CD4-positive, CD25-positive, alpha-beta regulatory T cell (primary cell): ENCODE results near the gene DENND1A. TPM values are rescaled to one million over a fixed set of nuclear protein-coding genes. Genes with fewer than 3 reads are reported as not detected.

Experiments
- ATAC-seq, 2 donors: fragments of 150-1000 bp; cut with Tn5 transposase; one replicate each; pipeline ENCODE4 v1.10.0; 2021; ENCODE audit warnings: low read depth in 2 of 2, moderate number of reproducible peaks in 2 of 2, moderate library complexity in 1 of 2
- DNase-seq, 3 donors: peaks; one replicate each; pipeline versions ENCODE4 v3.0.0 to v3.0.0-alpha.2; 2012 to 2022; ENCODE audit warnings: mixed read lengths in 1 of 3
- H3K27ac ChIP-seq: one replicate; pipeline ENCODE4 v1.7.0; 2013; ENCODE audit warnings: mild to moderate bottlenecking, low read length; ENCODE audit not compliant: insufficient read depth, poor library complexity, severe bottlenecking
- H3K27me3 ChIP-seq: one replicate; pipeline ENCODE4 v1.7.0; 2013; ENCODE audit warnings: low read length; ENCODE audit not compliant: control insufficient read depth, insufficient read depth
- H3K36me3 ChIP-seq: one replicate; pipeline ENCODE4 v1.7.0; 2013; ENCODE audit warnings: mild to moderate bottlenecking, low read length, moderate library complexity; ENCODE audit not compliant: control insufficient read depth, insufficient read depth
- H3K4me1 ChIP-seq: 2 replicates; pipeline ENCODE4 v1.7.0; 2013; ENCODE audit warnings: mild to moderate bottlenecking, low read length; ENCODE audit not compliant: insufficient read depth, control insufficient read depth, poor library complexity, severe bottlenecking
- H3K4me3 ChIP-seq: one replicate; pipeline ENCODE4 v1.7.0; 2013; ENCODE audit warnings: low read depth, mild to moderate bottlenecking, low read length, moderate library complexity
- H3K9me3 ChIP-seq, 2 experiments: 1 replicate in 1 of 2; 2 replicates in 1 of 2; pipeline ENCODE4 v1.7.0; 2013; ENCODE audit warnings: low read length in 2 of 2, mild to moderate bottlenecking in 1 of 2, moderate library complexity in 1 of 2; ENCODE audit not compliant: control insufficient read depth in 2 of 2
- H3K27ac Mint-ChIP-seq, 3 donors: one replicate each; pipeline ENCODE4 v1.8.0; 2020 to 2022; ENCODE audit warnings: mild to moderate bottlenecking in 3 of 3, mixed read lengths in 3 of 3, moderate library complexity in 2 of 3
- H3K27me3 Mint-ChIP-seq: one replicate; pipeline ENCODE4 v1.8.0; 2022; ENCODE audit warnings: mild to moderate bottlenecking, mixed read lengths
- H3K36me3 Mint-ChIP-seq: one replicate; pipeline ENCODE4 v1.8.0; 2020; ENCODE audit warnings: mixed read lengths
- H3K4me1 Mint-ChIP-seq, 4 donors: one replicate each; pipeline ENCODE4 v1.8.0; 2020 to 2022; ENCODE audit warnings: mixed read lengths in 4 of 4, mild to moderate bottlenecking in 1 of 4
- H3K4me3 Mint-ChIP-seq, 4 donors: one replicate each; pipeline ENCODE4 v1.8.0; 2020 to 2022; ENCODE audit warnings: mild to moderate bottlenecking in 4 of 4, mixed read lengths in 4 of 4, moderate library complexity in 3 of 4
- H3K9me3 Mint-ChIP-seq, 7 donors: one replicate each; pipeline ENCODE4 v1.8.0; 2020 to 2022; ENCODE audit warnings: mixed read lengths in 7 of 7, mild to moderate bottlenecking in 3 of 7, moderate library complexity in 2 of 7
- polyA plus RNA-seq, 4 donors: library from polyadenylated mRNA; unstranded; fragments of 300-500 nt; fragmentation: Illumina TruSeq; gene quantifications; one replicate each; pipeline ENCODE4 v1.2.3, GENCODE V29; 2021
- total RNA-seq: library from RNA; stranded (reverse); gene quantifications from one replicate; pipeline ENCODE4 v1.2.3, GENCODE V29; 2022

The DENND1A gene
- total and polyA plus RNA-seq, 5 donors from 2014 or later: 3.5 to 21.8 (median 4.7) TPM

GRCh38 chr9:123347289-123348060 lies 582.5 kb downstream of the DENND1A start:
- no peaks in the 10 kb centered on the region for H3K4me1 ChIP-seq
- no peaks in the 10 kb centered on the region for H3K27me3 ChIP-seq
- H3K4me3 ChIP-seq: no peak overlapping the region
- DNase-seq (no peak), ATAC-seq (no peak)
- no peak overlapping the region for H3K27ac ChIP-seq
- H3K9me3 ChIP-seq: no peaks in the 10 kb centered on the region
- Mint-ChIP-seq H3K27ac (no peak overlapping the region), H3K36me3 (no peaks in the 10 kb centered on the region), H3K4me1 (peaks cover 0 to 12% (median 1%) of the 10 kb centered on the region in 4 donors), H3K27me3 (peaks cover 1% of the 10 kb centered on the region), H3K9me3 (no peaks in the 10 kb centered on the region), H3K4me3 (no peak overlapping the region)
- H3K36me3 ChIP-seq: no peaks in the 10 kb centered on the region

GRCh38 chr9:123346826-123347225 lies 583.1 kb downstream of the DENND1A start:
- Mint-ChIP-seq H3K9me3 (no peaks in the 10 kb centered on the region), H3K4me1 (peaks cover 0 to 13% (median 3%) of the 10 kb centered on the region in 4 donors), H3K27ac (no peak overlapping the region), H3K27me3 (no peaks in the 10 kb centered on the region), H3K36me3 (no peaks in the 10 kb centered on the region), H3K4me3 (no peak overlapping the region)
- Histone ChIP-seq H3K4me1 (no peaks in the 10 kb centered on the region), H3K36me3 (no peaks in the 10 kb centered on the region), H3K27me3 (no peaks in the 10 kb centered on the region), H3K27ac (no peak overlapping the region), H3K4me3 (no peak overlapping the region), H3K9me3 (no peaks in the 10 kb centered on the region)
- ATAC-seq (no peak), DNase-seq (no peak)

GRCh38 chr9:123346026-123346425 lies 583.9 kb downstream of the DENND1A start:
- H3K4me3 ChIP-seq: no peak overlapping the region
- H3K36me3 Mint-ChIP-seq: no peaks in the 10 kb centered on the region
- H3K27me3 ChIP-seq: no peaks in the 10 kb centered on the region
- no peak for ATAC-seq
- peak overlapping the region in 1 of 3 donors; percentile 20 for H3K27ac Mint-ChIP-seq
- H3K9me3 ChIP-seq: no peaks in the 10 kb centered on the region
- no peaks in the 10 kb centered on the region for H3K36me3 ChIP-seq
- H3K27ac ChIP-seq: no peak overlapping the region
- H3K27me3 Mint-ChIP-seq: no peaks in the 10 kb centered on the region
- no peaks in the 10 kb centered on the region for H3K4me1 ChIP-seq
- peaks cover 0 to 1% (median 0%) of the 10 kb centered on the region in 7 donors for H3K9me3 Mint-ChIP-seq
- no peak overlapping the region for H3K4me3 Mint-ChIP-seq
- DNase-seq: no peak
- peaks cover 3 to 20% (median 8%) of the 10 kb centered on the region in 4 donors for H3K4me1 Mint-ChIP-seq

- H3K36me3 ChIP-seq: no peaks in the 10 kb centered on the region
- no peak overlapping the region for H3K4me3 Mint-ChIP-seq
- no peak for ATAC-seq
- H3K27ac Mint-ChIP-seq: peak overlapping the region in 2 of 3 donors; percentile 20 to 84
- H3K4me3 ChIP-seq: no peak overlapping the region
- H3K4me1 ChIP-seq: peaks cover 2% of the 10 kb centered on the region
- H3K27me3 ChIP-seq: no peaks in the 10 kb centered on the region
- peaks cover 5 to 24% (median 11%) of the 10 kb centered on the region in 4 donors for H3K4me1 Mint-ChIP-seq
- peaks cover 0 to 1% (median 0%) of the 10 kb centered on the region in 7 donors for H3K9me3 Mint-ChIP-seq
- H3K36me3 Mint-ChIP-seq: no peaks in the 10 kb centered on the region
- no peak for DNase-seq
- H3K9me3 ChIP-seq: no peaks in the 10 kb centered on the region
- no peak overlapping the region for H3K27ac ChIP-seq
- H3K27me3 Mint-ChIP-seq: no peaks in the 10 kb centered on the region
Observed at GRCh38 chr9:123345567-123345955, 584.4 kb downstream of the DENND1A start.

- peaks cover 14% of the 10 kb centered on the region for H3K4me1 ChIP-seq
- no peak overlapping the region for H3K4me3 ChIP-seq
- ATAC-seq: no peak
- no peak overlapping the region for H3K27ac ChIP-seq
- Mint-ChIP-seq H3K4me1 (peaks cover 10 to 36% (median 20%) of the 10 kb centered on the region in 4 donors), H3K36me3 (no peaks in the 10 kb centered on the region), H3K27me3 (no peaks in the 10 kb centered on the region), H3K4me3 (no peak overlapping the region), H3K27ac (peak overlapping the region in 2 of 3 donors; percentile 41 to 53), H3K9me3 (peaks cover 0 to 1% (median 0%) of the 10 kb centered on the region in 7 donors)
- H3K9me3 ChIP-seq: no peaks in the 10 kb centered on the region
- no peaks in the 10 kb centered on the region for H3K27me3 ChIP-seq
- DNase-seq: no peak
- no peaks in the 10 kb centered on the region for H3K36me3 ChIP-seq
Observed at GRCh38 chr9:123344192-123344949, 585.6 kb downstream of the DENND1A start.

GRCh38 chr9:123343443-123344191 lies 586.3 kb downstream of the DENND1A start:
- peaks cover 0 to 1% (median 0%) of the 10 kb centered on the region in 7 donors for H3K9me3 Mint-ChIP-seq
- H3K4me1 Mint-ChIP-seq: peaks cover 16 to 44% (median 25%) of the 10 kb centered on the region in 4 donors
- H3K27me3 Mint-ChIP-seq: no peaks in the 10 kb centered on the region
- no peaks in the 10 kb centered on the region for H3K27me3 ChIP-seq
- H3K4me3 Mint-ChIP-seq: peak overlapping the region in 1 of 4 donors; percentile 11
- H3K27ac Mint-ChIP-seq: peak overlapping the region in 2 of 3 donors; percentile 20 to 29
- no peaks in the 10 kb centered on the region for H3K36me3 Mint-ChIP-seq
- H3K4me1 ChIP-seq: peaks cover 22% of the 10 kb centered on the region
- H3K4me3 ChIP-seq: no peak overlapping the region
- DNase-seq (peak in 1 of 3 donors; percentile 48), ATAC-seq (no peak)
- no peaks in the 10 kb centered on the region for H3K9me3 ChIP-seq
- H3K36me3 ChIP-seq: no peaks in the 10 kb centered on the region
- no peak overlapping the region for H3K27ac ChIP-seq

GRCh38 chr9:123342247-123342646 lies 587.7 kb downstream of the DENND1A start:
- H3K27me3 ChIP-seq: no peaks in the 10 kb centered on the region
- no peak for DNase-seq
- Mint-ChIP-seq H3K9me3 (peaks cover 0 to 1% (median 0%) of the 10 kb centered on the region in 7 donors), H3K4me3 (peak overlapping the region in 2 of 4 donors; percentile 27 to 68), H3K4me1 (peaks cover 16 to 47% (median 27%) of the 10 kb centered on the region in 4 donors), H3K27me3 (no peaks in the 10 kb centered on the region), H3K27ac (peak overlapping the region in 2 of 3 donors; percentile 27 to 71), H3K36me3 (no peaks in the 10 kb centered on the region)
- peaks cover 23% of the 10 kb centered on the region for H3K4me1 ChIP-seq
- H3K36me3 ChIP-seq: no peaks in the 10 kb centered on the region
- no peaks in the 10 kb centered on the region for H3K9me3 ChIP-seq
- ATAC-seq: no peak
- no peak overlapping the region for H3K27ac ChIP-seq
- H3K4me3 ChIP-seq: no peak overlapping the region
